CD14-positive monocyte (primary cell): ENCODE data around the gene NAT9. TPM values are rescaled to one million over a fixed set of nuclear protein-coding genes. Genes with fewer than 3 reads are reported as not detected.

Experiments used
- DNase-seq, 3 donors: peaks; one replicate each; pipeline ENCODE4 v3.0.0-alpha.2; 2011 to 2022
- H2AFZ ChIP-seq: 2 replicates; pipeline ENCODE4 v1.6.0; 2012; ENCODE audit warnings: mild to moderate bottlenecking, low read depth, low read length, inconsistent platforms; ENCODE audit not compliant: insufficient read depth, poor library complexity, severe bottlenecking
- H3K27ac ChIP-seq, 2 donors: 1 replicate in 1 of 2; 2 replicates in 1 of 2; pipeline ENCODE4 v1.5.1; 2012 to 2013; ENCODE audit warnings: low read length in 2 of 2, control low read depth in 1 of 2, inconsistent platforms in 1 of 2, low read depth in 1 of 2, mild to moderate bottlenecking in 1 of 2
- H3K27me3 ChIP-seq, 2 donors: one replicate each; pipeline versions ENCODE4 v1.6.0 to v1.6.1; 2011 to 2013; ENCODE audit warnings: low read length in 2 of 2; ENCODE audit not compliant: control insufficient read depth in 2 of 2, insufficient read depth in 2 of 2
- H3K36me3 ChIP-seq, 2 donors: replicated peaks in 1 of 2; 1 replicate in 1 of 2; 2 replicates in 1 of 2; pipeline versions ENCODE4 v1.5.1 to v1.6.1; 2012 to 2013; ENCODE audit warnings: low read length in 2 of 2, control low read depth in 1 of 2, inconsistent platforms in 1 of 2, mild to moderate bottlenecking in 1 of 2; ENCODE audit not compliant: insufficient read depth in 2 of 2, control insufficient read depth in 1 of 2
- H3K4me1 ChIP-seq, 2 donors: 1 replicate in 1 of 2; 2 replicates in 1 of 2; pipeline versions ENCODE4 v1.5.1 to v1.6.1; 2012 to 2013; ENCODE audit warnings: low read length in 2 of 2, control low read depth in 1 of 2, inconsistent platforms in 1 of 2, mild to moderate bottlenecking in 1 of 2, moderate library complexity in 1 of 2; ENCODE audit not compliant: insufficient read depth in 2 of 2, control insufficient read depth in 1 of 2
- H3K4me2 ChIP-seq: replicated peaks from 2 replicates; pipeline ENCODE3; 2012; ENCODE audit warnings: low read length, moderate library complexity, mild to moderate bottlenecking; ENCODE audit not compliant: poor library complexity, severe bottlenecking; ENCODE audit errors: extremely low read depth
- H3K4me3 ChIP-seq, 3 experiments: fragments of 200-600 bp in 1 of 3; sonication (generic) in 1 of 3; replicated peaks in 1 of 3; 1 replicate in 2 of 3; 2 replicates in 1 of 3; pipeline ENCODE4 v1.5.1; 2011 to 2013; ENCODE audit warnings: low read length in 3 of 3, mild to moderate bottlenecking in 3 of 3, control low read depth in 2 of 3, low read depth in 2 of 3, inconsistent platforms in 1 of 3, moderate library complexity in 1 of 3
- H3K79me2 ChIP-seq: 2 replicates; pipeline ENCODE4 v1.6.0; 2012; ENCODE audit warnings: mild to moderate bottlenecking, control low read depth, inconsistent platforms, low read length, moderate library complexity; ENCODE audit not compliant: insufficient read depth
- H3K9ac ChIP-seq: 2 replicates; pipeline ENCODE4 v1.6.0; 2017; ENCODE audit warnings: low read length, mild to moderate bottlenecking; ENCODE audit not compliant: insufficient read depth, poor library complexity, severe bottlenecking
- H3K9me3 ChIP-seq, 2 donors: replicated peaks in 1 of 2; 1 replicate in 1 of 2; 2 replicates in 1 of 2; pipeline versions ENCODE4 v1.5.1 to v1.6.1; 2012 to 2013; ENCODE audit warnings: low read length in 2 of 2, control low read depth in 1 of 2; ENCODE audit not compliant: control insufficient read depth in 1 of 2, insufficient read depth in 1 of 2
- H4K20me1 ChIP-seq: 2 replicates; pipeline ENCODE4 v1.6.0; 2012; ENCODE audit warnings: mild to moderate bottlenecking, low read length, control low read depth, moderate library complexity; ENCODE audit not compliant: insufficient read depth
- H3K27ac Mint-ChIP-seq, 7 donors: one replicate each; pipeline ENCODE4 v1.8.0; 2020; ENCODE audit warnings: mild to moderate bottlenecking in 7 of 7, mixed read lengths in 7 of 7, moderate library complexity in 6 of 7, inconsistent platforms in 2 of 7
- H3K27me3 Mint-ChIP-seq, 3 donors: one replicate each; pipeline ENCODE4 v1.8.0; 2021 to 2022; ENCODE audit warnings: low read depth in 3 of 3, mild to moderate bottlenecking in 3 of 3, mixed read lengths in 3 of 3, moderate library complexity in 3 of 3, inconsistent platforms in 1 of 3
- H3K36me3 Mint-ChIP-seq, 2 donors: one replicate each; pipeline ENCODE4 v1.8.0; 2020; ENCODE audit warnings: mixed read lengths in 2 of 2, inconsistent platforms in 1 of 2, mild to moderate bottlenecking in 1 of 2
- H3K4me1 Mint-ChIP-seq: one replicate; pipeline ENCODE4 v1.8.0; 2020; ENCODE audit warnings: mild to moderate bottlenecking, mixed read lengths
- H3K4me3 Mint-ChIP-seq, 2 donors: one replicate each; pipeline ENCODE4 v1.8.0; 2020; ENCODE audit warnings: mild to moderate bottlenecking in 2 of 2, mixed read lengths in 2 of 2, moderate library complexity in 1 of 2
- H3K9me3 Mint-ChIP-seq, 7 donors: one replicate each; pipeline ENCODE4 v1.8.0; 2020 to 2022; ENCODE audit warnings: mixed read lengths in 7 of 7, mild to moderate bottlenecking in 6 of 7, moderate library complexity in 6 of 7, inconsistent platforms in 2 of 7
- CTCF ChIP-seq: fragments of 200-600 bp; IDR thresholded peaks from one replicate; pipeline ENCODE4 v1.8.0; 2022; ENCODE audit warnings: antibody characterized with exemption, mild to moderate bottlenecking
- WGBS: methylation state at CpG from one replicate; pipeline ENCODE4 v1.1.5; 2013; ENCODE audit warnings: missing lambda C conversion rate; ENCODE audit not compliant: insufficient coverage; 5-methylcytosine and 5-hydroxymethylcytosine counted together
- intact Hi-C, 2 donors: fragments of 100-400 bp; cut with micrococcal nuclease; formaldehyde crosslinking; loops; one replicate each; pipeline versions ENCODE4 v1.15.0 to v1.15.1; 2023
- polyA plus RNA-seq, 3 donors: library from polyadenylated mRNA; depleted of rRNA in 1 of 3; unstranded in 2 of 3; stranded (reverse) in 1 of 3; fragments of 300-500 nt in 2 of 3; fragments of >200 nt in 1 of 3; fragmentation: Illumina TruSeq in 2 of 3; gene quantifications; 1 replicate in 2 of 3; 2 replicates in 1 of 3; pipeline ENCODE4 v1.2.3, GENCODE V29; 2012 to 2021

The NAT9 gene
- polyA plus RNA-seq, 3 donors = 7.1 to 95.6 (median 7.8) TPM

GRCh38 chr17:74740641-74741387 lies 35.3 kb downstream of the NAT9 start:
- Histone ChIP-seq H3K36me3 (no peaks in the 10 kb centered on the region), H3K27ac (no peak overlapping the region), H3K9me3 (no peaks in the 10 kb centered on the region), H3K4me3 (no peak overlapping the region), H3K79me2 (peaks cover 60% of the 10 kb centered on the region), H3K4me2 (no peak overlapping the region), H3K27me3 (no peaks in the 10 kb centered on the region), H2AFZ (no peak overlapping the region), H4K20me1 (no peaks in the 10 kb centered on the region), H3K9ac (no peak overlapping the region), H3K4me1 (peaks cover 88 to 98% of the 10 kb centered on the region in 2 donors)
- Mint-ChIP-seq H3K4me3 (peak overlapping the region in 1 of 2 donors; percentile 80), H3K9me3 (peaks cover 0 to 2% (median 0%) of the 10 kb centered on the region in 7 donors), H3K36me3 (peaks cover 9 to 19% of the 10 kb centered on the region in 2 donors), H3K27me3 (peaks cover 0 to 6% (median 0%) of the 10 kb centered on the region in 3 donors), H3K4me1 (peaks cover 84% of the 10 kb centered on the region), H3K27ac (peak overlapping the region in 4 of 7 donors; percentile 15 to 40 (median 28))
- TF ChIP-seq CTCF = no peak
- WGBS = 71% methylated on average over 16 of the region's 17 CpGs
- intact Hi-C loops = loop anchor here in 1 of 2 donors (5.0 to 10.0 kb wide), 2 partner anchors 121 to 214 kb away; no protein-coding TSS in a partner anchor
- no peak for DNase-seq

GRCh38 chr17:74740173-74740572 lies 36.0 kb downstream of the NAT9 start:
- 19% methylated on average over 6 of the region's 6 CpGs for WGBS
- Mint-ChIP-seq H3K27ac (peak overlapping the region in 6 of 7 donors; percentile 4 to 82 (median 29)), H3K9me3 (peaks cover 0 to 2% (median 0%) of the 10 kb centered on the region in 7 donors), H3K27me3 (peaks cover 0 to 6% (median 0%) of the 10 kb centered on the region in 3 donors), H3K4me1 (peaks cover 88% of the 10 kb centered on the region), H3K36me3 (peaks cover 9 to 16% of the 10 kb centered on the region in 2 donors), H3K4me3 (peak overlapping the region in 1 of 2 donors; percentile 80)
- no peak overlapping the region for H3K4me2 ChIP-seq
- no peaks in the 10 kb centered on the region for H4K20me1 ChIP-seq
- no peak overlapping the region for H3K4me3 ChIP-seq
- peaks cover 89 to 99% of the 10 kb centered on the region in 2 donors for H3K4me1 ChIP-seq
- H3K27ac ChIP-seq = no peak overlapping the region
- TF ChIP-seq CTCF = no peak
- H3K79me2 ChIP-seq = peaks cover 57% of the 10 kb centered on the region
- no peaks in the 10 kb centered on the region for H3K9me3 ChIP-seq
- H3K9ac ChIP-seq = no peak overlapping the region
- no peak overlapping the region for H2AFZ ChIP-seq
- DNase-seq = peak in 2 of 3 donors; percentile 53 to 56
- intact Hi-C loops = loop anchor here in 1 of 2 donors (5.0 to 10.0 kb wide), 2 partner anchors 122 to 215 kb away; no protein-coding TSS in a partner anchor
- H3K36me3 ChIP-seq = no peaks in the 10 kb centered on the region
- no peaks in the 10 kb centered on the region for H3K27me3 ChIP-seq
